ENCODE results near the gene ZNF800.

GRCh38 chr7:127346575-127347256 is 45.8 kb downstream of the ZNF800 start:
- no peak for TF ChIP-seq FOXA1 (IDR thresholded peaks at IDR 0.05)
- TF ChIP-seq CTCF (IDR thresholded peaks at IDR 0.05; ENCODE audit: low read depth, low read length, missing input control), result no peak
- no peak for TF ChIP-seq GABPA (IDR thresholded peaks at IDR 0.05 in 1 of 2, conservative IDR thresholded peaks at IDR 0.05 in 1 of 2)
- no peak for TF ChIP-seq SP1 (IDR thresholded peaks at IDR 0.05)
- TF ChIP-seq TAF1 (conservative IDR thresholded peaks at IDR 0.05), result no peak
- no peak for TF ChIP-seq JUND (IDR thresholded peaks at IDR 0.05)
- no peak for TF ChIP-seq YY1 (IDR thresholded peaks at IDR 0.05)
- TF ChIP-seq REST (IDR thresholded peaks at IDR 0.05), result no peak
- no peak for TF ChIP-seq ATF3 (IDR thresholded peaks at IDR 0.05)
- TF ChIP-seq HNF4A (conservative IDR thresholded peaks at IDR 0.05), result no peak
- TF ChIP-seq ZBTB33 (IDR thresholded peaks at IDR 0.05), result no peak
- no peak for TF ChIP-seq NR2F2 (IDR thresholded peaks at IDR 0.05)

All from liver (tissue), 3 donors.